GM21390 (cell line): ENCODE measurements around the gene HUNK.
"Not testable (repeated sequence)": the region's sequence is repeated elsewhere in the genome, so short reads cannot be mapped to it uniquely, and the experiment has no call there.

Experiments
- ATAC-seq: cut with Tn5 transposase; IDR thresholded peaks from one replicate; pipeline ENCODE4 v1.9.1; 2021; ENCODE audit not compliant: unreplicated experiment

The HUNK gene

GRCh38 chr21:31918250-31918775 lies 45.5 kb downstream of the HUNK start:
- ATAC-seq, result no peak

GRCh38 chr21:31920275-31920674 lies 47.5 kb downstream of the HUNK start:
- no peak for ATAC-seq

- ATAC-seq, result no peak
These were observed 48.3 kb downstream of the HUNK start for GRCh38 chr21:31921079-31921478.

- no peak for ATAC-seq
These were observed 50.1 kb downstream of the HUNK start for GRCh38 chr21:31922881-31923280.

GRCh38 chr21:31923756-31924155 lies 50.9 kb downstream of the HUNK start:
- ATAC-seq, result no peak

- ATAC-seq, result no peak
These were observed 51.7 kb downstream of the HUNK start for GRCh38 chr21:31924548-31924947.

DNA sequence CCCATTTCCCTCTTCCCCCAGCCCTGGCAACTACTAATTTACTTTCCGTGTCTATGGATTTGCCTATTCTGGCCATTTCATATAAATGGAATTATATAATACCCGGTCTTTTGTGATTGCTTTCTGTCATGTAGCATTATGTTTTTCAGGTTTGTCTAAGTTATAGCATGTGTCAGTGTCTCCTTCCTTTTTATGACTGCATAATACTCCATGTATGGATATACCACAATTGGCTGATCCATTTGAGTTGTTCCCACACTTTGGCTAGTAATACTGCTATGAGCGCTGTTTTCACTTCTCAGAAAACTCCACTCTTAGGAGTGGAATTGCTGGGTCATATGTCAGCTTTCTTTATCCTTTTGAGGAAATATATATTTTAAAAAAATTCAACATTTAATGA lies 53.7 kb downstream of the HUNK start:
- ATAC-seq, result no peak

GRCh38 chr21:31927689-31928353 lies 55.0 kb downstream of the HUNK start:
- ATAC-seq, result no peak

DNA sequence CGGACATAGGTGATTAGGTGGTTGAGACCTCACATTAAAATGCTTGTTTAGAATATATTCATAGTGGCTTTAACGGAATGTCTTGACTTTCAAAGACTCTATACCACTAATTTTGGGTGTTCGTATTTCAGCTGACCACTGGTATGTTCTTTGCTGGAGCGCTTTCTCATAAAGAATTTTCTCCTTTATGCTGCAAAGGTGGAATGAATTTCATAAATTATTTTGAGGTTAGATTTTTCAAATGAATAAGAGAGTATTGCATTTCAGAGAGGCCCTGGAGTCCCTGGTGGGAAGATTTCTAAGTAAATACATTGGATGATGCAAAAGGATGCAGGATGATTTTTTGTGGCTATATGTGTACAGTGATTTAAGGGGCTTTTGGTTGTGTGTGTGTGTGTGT lies 55.8 kb downstream of the HUNK start:
- ATAC-seq, result no peak

DNA sequence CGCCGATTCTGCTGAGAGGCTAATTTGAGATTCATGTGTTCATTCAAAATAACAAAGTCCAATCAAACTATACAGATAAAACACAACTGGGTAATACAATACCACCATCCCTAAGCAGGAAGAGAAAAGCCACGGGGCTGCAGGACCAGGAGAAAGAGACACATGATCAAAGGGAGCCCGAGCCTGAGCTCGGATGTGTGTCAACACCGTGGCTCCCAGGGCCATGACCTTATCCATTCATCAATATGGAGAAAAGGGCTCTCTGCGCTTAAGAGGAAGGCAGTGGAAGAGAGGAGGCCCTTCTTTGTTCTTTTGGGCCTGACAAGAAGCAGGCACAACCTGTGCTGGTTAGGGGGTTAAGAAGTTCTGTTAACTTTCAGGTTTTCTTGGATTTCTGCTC lies 56.7 kb downstream of the HUNK start:
- ATAC-seq, result no peak

- ATAC-seq, result no peak
These were observed 57.2 kb downstream of the HUNK start for GRCh38 chr21:31930001-31930400.

GRCh38 chr21:31931644-31932469 lies 59.0 kb downstream of the HUNK start:
- ATAC-seq, result no peak

GRCh38 chr21:31932470-31932764 lies 59.6 kb downstream of the HUNK start:
- no peak for ATAC-seq

DNA sequence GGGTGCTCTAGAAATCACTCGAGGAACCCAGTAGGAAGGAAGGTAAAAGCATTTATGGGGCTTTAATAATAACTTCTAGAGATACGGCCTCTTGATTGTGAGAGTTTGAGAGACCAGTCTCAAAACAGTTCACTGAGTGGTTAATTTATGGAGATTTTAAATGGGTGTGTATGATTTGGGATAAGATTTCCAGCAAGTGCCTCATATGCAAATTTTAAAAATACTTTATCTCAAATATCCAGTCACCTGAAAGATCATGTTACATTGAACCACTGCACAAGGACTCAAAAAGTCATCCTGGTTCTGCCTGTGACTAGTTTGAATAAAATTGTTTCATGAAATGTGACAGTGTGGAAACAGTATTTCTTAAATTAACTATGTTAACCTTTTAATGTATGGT lies 64.5 kb downstream of the HUNK start:
- no peak for ATAC-seq

DNA sequence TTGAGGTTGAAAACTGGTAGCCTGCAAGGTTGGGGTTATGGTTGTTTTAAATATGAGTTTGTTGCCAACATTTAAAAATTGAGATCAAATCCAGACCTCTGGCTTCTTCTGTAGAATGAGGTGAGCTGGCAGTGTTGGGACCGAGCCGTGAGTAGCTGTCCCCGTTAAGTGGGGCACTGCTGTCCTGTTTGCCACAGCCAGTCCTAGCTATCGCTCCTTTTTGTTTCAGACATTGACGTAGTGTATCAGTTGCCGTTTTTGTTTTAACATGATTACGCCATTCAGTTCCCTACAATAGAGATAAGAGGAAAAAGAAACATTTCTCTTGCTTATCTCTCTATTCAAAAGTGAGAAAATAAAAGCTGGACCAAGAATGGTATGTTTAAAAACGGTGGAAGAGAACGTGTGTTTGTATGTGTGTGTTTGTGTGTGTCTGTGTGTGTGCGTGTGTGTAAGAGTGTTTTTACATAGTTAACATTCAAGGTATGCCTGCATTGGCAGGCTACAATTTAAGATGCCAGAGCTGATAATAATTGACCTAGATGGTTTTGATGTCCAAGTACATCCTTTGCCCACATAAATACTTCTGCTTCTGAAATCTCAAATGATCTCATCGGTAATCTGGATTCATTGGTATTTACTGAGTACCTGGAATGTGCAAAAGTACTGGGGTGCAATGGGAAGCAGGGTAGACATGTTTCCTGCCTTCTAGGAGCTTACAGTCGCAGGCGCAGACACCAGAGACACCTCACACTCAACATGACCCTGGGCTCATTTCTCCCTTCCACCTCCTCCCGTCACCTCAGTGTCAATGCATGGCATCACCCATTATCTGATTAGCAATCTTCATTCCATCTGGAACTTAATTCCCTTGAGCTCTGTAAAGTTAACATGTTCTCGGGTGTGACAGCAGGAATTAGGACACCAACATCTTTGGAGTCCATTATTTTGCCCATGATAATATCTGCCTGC lies 65.8 kb downstream of the HUNK start:
- ATAC-seq, result no peak

- no peak for ATAC-seq
These were observed 68.9 kb downstream of the HUNK start for GRCh38 chr21:31941694-31942093.

DNA sequence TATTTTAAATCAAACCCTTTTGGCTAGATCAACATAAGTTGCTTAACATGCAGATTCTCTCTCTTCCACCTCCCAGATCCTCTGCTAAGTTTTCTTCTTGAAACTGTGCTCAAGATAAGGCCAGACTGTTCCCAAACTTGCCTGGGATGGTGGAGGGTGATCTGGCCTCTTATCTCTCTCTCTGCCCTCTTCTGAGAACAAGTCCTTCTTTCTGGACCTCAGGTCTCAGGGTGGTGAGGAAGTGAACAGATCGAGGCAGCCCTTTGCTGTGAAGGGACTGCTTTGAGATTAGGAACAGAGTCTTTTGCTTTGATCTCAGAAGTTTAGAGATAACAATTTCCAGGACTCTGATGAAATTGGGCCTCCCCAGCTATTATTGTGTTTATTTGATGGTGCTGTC lies 70.7 kb downstream of the HUNK start:
- no peak for ATAC-seq

DNA sequence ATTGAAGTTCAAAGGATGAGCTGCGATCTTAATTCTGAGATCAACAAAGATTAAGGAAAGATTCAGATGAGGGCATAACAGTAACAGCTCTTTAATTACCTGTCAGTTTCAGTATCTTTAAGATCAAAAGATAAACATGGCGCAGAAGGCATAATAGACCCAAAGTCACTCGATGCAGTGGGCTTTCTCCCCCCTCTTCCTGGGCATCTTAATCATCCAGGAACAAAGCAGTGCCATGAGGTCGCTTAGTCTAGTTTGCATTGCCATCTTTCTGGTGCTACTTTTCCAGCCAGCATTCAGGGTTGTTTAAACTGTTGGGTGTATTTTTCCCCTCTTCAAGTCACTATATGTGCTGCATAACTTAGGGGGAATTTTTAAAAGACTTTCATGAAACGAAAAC lies 72.3 kb downstream of the HUNK start:
- no peak for ATAC-seq

DNA sequence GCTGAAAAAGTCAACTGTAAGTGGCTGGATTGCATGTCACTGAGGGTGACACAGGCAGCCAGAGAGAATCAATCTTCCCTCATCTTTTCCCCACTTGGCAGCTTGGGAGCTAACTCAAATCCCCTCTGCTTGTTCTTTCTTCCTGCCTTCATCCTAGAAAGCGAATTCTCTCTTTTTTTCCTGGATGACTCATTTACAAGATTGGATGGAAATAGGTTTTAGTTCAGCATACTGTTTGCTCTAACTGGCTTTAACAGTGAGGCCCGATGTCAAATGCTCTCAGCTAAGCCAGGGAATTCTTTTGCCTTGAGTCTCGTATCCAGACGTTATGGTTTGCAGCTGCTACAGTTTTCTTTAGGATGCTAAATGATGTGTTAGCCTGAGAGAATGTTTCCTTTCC lies 72.7 kb downstream of the HUNK start:
- no peak for ATAC-seq

- no peak for ATAC-seq
These were observed 73.4 kb downstream of the HUNK start for GRCh38 chr21:31946231-31946630.

DNA sequence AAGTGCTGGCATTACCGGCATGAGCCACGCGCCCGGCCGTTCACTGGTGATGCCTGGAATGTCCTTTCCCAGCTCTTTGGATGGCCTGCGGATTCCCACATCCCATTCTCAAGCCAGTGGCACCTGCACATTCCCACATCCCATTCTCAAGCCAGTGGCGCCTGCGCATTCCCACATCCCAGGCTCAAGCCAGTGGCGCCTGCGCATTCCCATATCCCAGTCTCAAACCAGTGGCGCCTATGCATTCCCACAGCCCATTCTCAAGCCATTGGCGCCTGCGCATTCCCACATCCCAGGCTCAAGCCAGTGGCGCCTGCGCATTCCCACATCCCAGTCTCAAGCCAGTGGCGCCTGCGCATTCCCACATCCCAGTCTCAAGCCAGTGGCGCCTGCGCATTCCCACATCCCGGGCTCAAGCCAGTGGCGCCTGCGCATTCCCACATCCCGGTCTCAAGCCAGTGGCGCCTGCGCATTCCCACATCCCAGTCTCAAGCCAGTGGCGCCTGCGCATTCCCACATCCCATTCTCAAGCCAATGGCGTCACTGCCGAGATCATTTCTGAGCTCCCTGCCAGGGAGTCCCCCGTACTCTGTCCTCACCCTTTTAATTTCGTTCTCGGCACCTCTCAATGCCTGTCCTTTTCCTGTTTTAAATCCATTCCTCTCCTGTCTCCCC lies 74.2 kb downstream of the HUNK start:
- not testable (repeated sequence) for ATAC-seq
